ENCODE measurements around the gene PGF.

- TF ChIP-seq EP300 (IDR thresholded peaks at IDR 0.05) = no peak
- TF ChIP-seq, protein P1, sequence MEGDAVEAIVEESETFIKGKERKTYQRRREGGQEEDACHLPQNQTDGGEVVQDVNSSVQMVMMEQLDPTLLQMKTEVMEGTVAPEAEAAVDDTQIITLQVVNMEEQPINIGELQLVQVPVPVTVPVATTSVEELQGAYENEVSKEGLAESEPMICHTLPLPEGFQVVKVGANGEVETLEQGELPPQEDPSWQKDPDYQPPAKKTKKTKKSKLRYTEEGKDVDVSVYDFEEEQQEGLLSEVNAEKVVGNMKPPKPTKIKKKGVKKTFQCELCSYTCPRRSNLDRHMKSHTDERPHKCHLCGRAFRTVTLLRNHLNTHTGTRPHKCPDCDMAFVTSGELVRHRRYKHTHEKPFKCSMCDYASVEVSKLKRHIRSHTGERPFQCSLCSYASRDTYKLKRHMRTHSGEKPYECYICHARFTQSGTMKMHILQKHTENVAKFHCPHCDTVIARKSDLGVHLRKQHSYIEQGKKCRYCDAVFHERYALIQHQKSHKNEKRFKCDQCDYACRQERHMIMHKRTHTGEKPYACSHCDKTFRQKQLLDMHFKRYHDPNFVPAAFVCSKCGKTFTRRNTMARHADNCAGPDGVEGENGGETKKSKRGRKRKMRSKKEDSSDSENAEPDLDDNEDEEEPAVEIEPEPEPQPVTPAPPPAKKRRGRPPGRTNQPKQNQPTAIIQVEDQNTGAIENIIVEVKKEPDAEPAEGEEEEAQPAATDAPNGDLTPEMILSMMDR (IDR thresholded peaks at IDR 0.05) = no peak
Observed at GRCh38 chr14:74953686-74954085, 1.7 kb downstream of the PGF start.
